Stimulated activated CD8-positive, alpha-beta memory T cell treated with anti-CD3 and anti-CD28 coated beads, Interleukin-15, amount 100 ng/mL, for 24 hours (primary cell): ENCODE results near the gene AGAP1.

Source experiments
- DNase-seq: peaks from one replicate; pipeline ENCODE4 v3.0.0-alpha.2; 2020; ENCODE audit warnings: low read depth

Gene AGAP1

GRCh38 chr2:235493775-235494715 is at the start of gene AGAP1:
AGAP1 (plus strand) TSS chr2:235494043.
- DNase-seq = no peak

- DNase-seq = no peak
Observed at GRCh38 chr2:235444101-235444597, 49.7 kb upstream of the AGAP1 start.

GRCh38 chr2:235445116-235445515 is 48.7 kb upstream of the AGAP1 start:
- no peak for DNase-seq

- no peak for DNase-seq
Observed at GRCh38 chr2:235446082-235446481, 47.8 kb upstream of the AGAP1 start.

DNA sequence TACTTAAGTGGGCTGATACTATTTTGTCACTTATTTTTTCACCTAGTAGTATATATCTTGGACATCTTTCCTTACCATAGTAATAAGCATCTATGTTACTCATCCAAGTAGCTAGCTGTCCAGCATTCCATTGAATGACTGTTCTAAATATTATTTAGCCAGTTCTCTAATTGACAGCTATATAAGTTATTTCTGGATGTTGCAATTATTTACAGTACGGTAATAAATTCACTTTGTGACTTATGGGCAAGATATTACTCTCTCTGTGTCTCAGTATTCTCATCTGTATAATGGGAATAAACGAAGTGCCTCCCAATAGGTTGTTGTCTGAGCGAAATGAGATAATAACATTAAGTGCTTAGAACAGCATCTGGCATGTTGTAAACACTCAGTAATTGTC is 46.6 kb upstream of the AGAP1 start:
- DNase-seq = no peak

DNA sequence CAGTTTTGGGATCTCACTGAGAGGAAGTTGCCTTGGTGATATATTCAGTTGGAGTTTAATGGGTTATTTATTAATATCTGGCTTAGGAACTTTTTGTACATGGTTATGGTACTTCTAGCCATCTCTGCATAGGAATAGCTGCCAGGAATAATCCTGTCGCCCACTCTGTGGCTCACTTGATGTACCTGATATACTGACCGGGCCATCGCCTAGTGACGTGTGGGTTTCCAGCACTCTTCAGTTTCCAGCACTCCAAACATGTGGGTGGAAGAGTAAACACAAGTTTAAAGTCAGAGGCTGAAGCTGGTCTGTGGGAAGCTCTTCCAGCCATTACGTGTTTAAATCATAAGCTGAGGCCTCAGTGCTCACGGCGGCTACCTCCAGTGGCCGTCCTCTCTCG is 44.3 kb upstream of the AGAP1 start:
- no peak for DNase-seq

GRCh38 chr2:235453605-235454151 is 40.2 kb upstream of the AGAP1 start:
- DNase-seq = no peak

DNA sequence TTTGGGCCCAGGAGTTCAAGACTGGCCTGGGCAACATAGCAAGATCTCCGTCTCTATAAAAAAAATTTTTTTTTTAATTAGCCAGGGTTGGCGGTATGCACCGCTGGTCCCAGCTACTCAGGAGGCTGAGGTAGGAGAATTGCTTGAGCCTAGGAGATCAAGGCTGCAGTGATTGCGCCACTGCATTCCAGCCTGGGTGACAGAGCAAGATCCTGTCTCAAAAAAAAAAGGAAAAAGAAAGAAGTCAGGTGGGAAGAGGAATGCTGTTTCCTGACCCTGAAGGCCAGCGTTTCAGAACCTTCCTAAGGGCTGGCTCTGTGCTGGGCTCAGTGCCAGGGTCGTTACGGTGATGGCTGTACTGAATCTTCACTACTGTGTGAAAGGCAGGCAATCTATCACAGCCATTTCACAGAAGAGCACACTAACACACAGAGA is 35.0 kb upstream of the AGAP1 start:
- no peak for DNase-seq

DNA sequence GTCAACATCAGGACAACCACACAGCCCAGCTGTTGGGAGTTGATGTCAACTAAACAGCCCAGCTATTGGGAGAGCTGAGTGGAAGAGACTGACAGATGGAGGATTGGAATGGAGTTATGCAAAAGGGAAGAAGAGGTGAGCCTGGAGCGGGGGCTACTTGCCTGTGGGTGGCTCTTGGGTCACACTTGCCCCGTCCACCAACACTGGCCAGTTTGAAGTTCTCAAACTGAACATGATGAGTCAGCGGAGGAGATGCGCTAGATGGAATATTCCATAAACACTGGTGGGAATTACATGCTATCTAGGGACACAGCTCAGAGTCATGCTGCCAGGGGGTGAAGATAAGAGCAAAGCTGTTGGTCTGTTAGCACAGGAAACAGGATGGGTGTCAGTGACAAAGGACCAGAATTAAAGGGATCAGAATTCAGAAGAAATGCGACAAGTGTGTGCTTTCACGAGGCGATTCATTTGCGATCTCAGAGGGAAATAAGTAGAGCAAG is 33.2 kb upstream of the AGAP1 start:
- DNase-seq = no peak

DNA sequence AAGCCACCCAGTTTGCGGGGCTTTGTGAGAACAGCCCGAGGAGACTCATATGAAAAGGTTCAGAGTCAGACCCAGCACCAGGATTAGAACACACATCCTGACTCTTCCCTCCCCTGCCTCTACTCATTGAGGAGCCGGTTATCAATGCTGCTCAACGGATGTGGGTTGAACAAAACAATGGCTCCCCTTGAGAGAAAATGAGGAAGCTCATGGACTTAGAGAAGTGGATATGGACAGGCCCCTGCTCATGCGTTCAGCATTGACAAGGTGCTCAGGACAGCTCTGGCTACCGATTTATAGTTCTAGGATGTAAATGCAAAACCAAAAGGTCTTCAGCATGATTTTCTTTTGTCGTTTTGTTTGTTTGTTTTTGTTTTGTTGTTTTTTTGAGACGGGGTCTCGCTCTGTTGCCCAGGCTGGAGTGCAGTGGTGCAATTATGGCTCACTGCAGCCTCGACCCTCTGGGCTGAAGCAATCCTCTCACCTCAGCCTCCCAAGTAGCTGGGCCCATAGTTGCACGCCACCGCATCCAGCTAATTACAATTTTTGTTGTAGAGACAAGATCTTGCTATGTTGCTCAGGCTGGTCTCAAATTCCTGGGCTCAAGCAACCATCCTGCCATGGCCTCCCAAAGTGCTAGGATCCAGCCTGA is 32.0 kb upstream of the AGAP1 start:
- DNase-seq = no peak

GRCh38 chr2:235462415-235462790 is 31.4 kb upstream of the AGAP1 start:
- no peak for DNase-seq

- DNase-seq = no peak
Observed at GRCh38 chr2:235463893-235464292, 29.9 kb upstream of the AGAP1 start.

GRCh38 chr2:235467588-235467987 is 26.3 kb upstream of the AGAP1 start:
- no peak for DNase-seq

DNA sequence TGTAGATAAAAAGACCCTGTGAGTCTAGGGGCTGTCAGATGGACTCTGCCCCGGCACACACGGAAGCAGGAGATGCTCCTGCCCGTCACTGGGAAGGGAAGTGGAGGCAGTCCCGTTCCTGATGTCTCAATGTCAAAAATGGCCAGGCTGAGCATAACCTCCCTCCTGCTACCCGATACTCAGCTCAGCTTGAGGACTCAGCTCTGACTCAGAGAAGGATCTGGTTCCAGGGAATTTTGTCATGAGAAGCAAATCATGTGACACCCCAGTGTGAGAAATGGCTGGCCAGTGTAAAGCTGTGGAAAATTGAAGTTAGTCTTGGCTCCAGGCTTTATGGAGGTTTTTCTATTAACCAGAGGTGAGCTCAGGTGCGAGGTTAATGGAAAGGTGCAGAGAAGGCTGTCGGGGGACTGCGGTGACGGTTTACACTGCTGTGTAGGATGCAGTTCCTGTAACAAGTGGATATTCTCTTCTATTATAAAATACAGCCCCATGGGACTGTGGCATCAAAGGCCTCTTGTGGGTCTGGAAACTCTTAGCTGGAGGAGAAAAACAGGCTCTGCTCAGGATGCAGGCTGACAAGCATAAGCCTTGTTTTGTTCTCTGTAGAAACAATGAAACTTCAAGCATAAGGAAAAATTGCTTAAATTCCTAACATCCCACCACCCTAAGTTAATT is 24.7 kb upstream of the AGAP1 start:
- no peak for DNase-seq

- DNase-seq = no peak
Observed at GRCh38 chr2:235471186-235471747, 22.6 kb upstream of the AGAP1 start.

- DNase-seq = no peak
Observed at GRCh38 chr2:235472443-235472842, 21.4 kb upstream of the AGAP1 start.

GRCh38 chr2:235478609-235479008 is 15.2 kb upstream of the AGAP1 start:
- DNase-seq = no peak

DNA sequence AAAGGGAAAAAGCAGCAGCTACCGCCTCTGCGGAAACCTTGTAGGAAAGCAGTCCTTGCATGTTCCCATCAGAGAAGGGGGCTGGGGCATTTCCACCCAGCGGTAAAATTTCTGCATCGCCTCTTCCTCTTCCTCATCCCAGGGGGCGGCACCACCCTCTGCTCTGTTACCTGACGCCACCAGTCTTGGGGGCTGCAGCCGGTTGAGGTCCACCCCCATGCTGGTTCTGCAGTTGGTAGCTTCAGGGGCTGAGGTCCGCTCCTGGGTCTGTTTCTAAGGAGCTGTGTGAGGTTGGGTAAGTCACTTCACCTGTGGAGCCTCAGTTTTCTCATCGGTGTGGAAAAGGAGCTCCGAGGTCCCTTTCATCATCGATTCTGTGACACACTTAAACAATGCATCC is 14.2 kb upstream of the AGAP1 start:
- no peak for DNase-seq

DNA sequence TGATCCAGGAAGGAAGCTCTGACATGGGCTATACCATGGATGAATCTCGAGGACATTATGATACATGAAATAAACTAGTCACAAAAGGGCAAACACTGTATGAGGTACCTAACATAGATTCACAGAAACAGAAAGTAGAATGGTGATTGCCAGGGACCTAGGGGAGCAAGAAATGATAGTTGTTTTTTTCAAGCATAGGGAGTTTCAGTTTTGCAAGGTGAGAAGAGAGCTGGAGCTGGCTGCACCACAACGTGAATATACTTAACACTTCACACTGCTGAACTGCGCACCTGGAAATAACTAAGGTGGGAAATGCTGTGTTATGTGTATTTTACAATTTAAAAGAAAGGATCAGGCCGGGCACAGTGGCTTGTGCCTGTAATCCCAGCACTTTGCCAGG is 13.2 kb upstream of the AGAP1 start:
- DNase-seq = no peak

GRCh38 chr2:235483313-235483712 is 10.5 kb upstream of the AGAP1 start:
- no peak for DNase-seq

DNA sequence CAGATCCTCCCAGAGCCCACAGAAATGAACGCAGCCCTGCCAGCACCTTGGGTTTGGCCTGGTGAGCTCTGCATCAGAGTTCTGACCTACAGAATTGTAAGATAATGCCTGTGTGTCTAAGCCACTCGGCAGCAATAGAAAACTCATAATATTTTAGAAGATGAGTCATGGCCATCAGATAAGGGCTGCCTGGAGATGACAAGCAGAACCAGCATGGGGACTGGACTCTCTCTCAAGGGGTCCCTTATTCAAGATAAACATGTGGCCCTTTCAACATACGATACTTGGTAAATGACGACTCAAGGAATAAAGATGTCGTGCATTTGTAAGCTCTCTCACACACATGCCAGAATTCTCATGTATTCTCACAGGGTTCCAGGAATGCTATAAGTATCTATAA is 8.5 kb upstream of the AGAP1 start:
- no peak for DNase-seq

DNA sequence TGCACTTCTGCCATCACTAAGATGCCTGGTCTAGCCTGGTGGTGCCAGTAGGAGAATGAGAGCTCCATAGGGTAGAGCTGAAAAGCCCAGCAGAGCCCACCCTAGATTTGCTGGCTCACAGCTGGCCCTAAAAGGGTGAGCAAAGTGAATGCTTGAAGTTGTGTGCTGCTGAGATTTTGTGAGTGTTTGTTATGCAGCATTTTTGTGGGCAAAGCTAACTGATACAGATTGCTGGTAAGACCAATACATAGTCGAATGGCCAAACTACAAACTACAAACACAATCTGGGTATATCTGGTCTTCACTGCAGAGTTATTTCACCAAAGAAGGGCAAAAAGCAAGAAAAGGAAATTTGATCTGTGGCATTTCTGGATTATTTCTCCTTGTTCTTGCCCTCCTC is 7.1 kb upstream of the AGAP1 start:
- no peak for DNase-seq
